CD14-positive monocyte (primary cell): ENCODE results near the gene CACHD1. TPM values are rescaled to one million over a fixed set of nuclear protein-coding genes. Genes with fewer than 3 reads are reported as not detected.

Source experiments
- DNase-seq, 3 donors: peaks; one replicate each; pipeline ENCODE4 v3.0.0-alpha.2; 2011 to 2022
- H2AFZ ChIP-seq: 2 replicates; pipeline ENCODE4 v1.6.0; 2012; ENCODE audit warnings: mild to moderate bottlenecking, low read depth, low read length, inconsistent platforms; ENCODE audit not compliant: insufficient read depth, poor library complexity, severe bottlenecking
- H3K27ac ChIP-seq, 2 donors: 1 replicate in 1 of 2; 2 replicates in 1 of 2; pipeline ENCODE4 v1.5.1; 2012 to 2013; ENCODE audit warnings: low read length in 2 of 2, control low read depth in 1 of 2, inconsistent platforms in 1 of 2, low read depth in 1 of 2, mild to moderate bottlenecking in 1 of 2
- H3K27me3 ChIP-seq, 2 donors: one replicate each; pipeline versions ENCODE4 v1.6.0 to v1.6.1; 2011 to 2013; ENCODE audit warnings: low read length in 2 of 2; ENCODE audit not compliant: control insufficient read depth in 2 of 2, insufficient read depth in 2 of 2
- H3K36me3 ChIP-seq, 2 donors: replicated peaks in 1 of 2; 1 replicate in 1 of 2; 2 replicates in 1 of 2; pipeline versions ENCODE4 v1.5.1 to v1.6.1; 2012 to 2013; ENCODE audit warnings: low read length in 2 of 2, control low read depth in 1 of 2, inconsistent platforms in 1 of 2, mild to moderate bottlenecking in 1 of 2; ENCODE audit not compliant: insufficient read depth in 2 of 2, control insufficient read depth in 1 of 2
- H3K4me1 ChIP-seq, 2 donors: 1 replicate in 1 of 2; 2 replicates in 1 of 2; pipeline versions ENCODE4 v1.5.1 to v1.6.1; 2012 to 2013; ENCODE audit warnings: low read length in 2 of 2, control low read depth in 1 of 2, inconsistent platforms in 1 of 2, mild to moderate bottlenecking in 1 of 2, moderate library complexity in 1 of 2; ENCODE audit not compliant: insufficient read depth in 2 of 2, control insufficient read depth in 1 of 2
- H3K4me2 ChIP-seq: replicated peaks from 2 replicates; pipeline ENCODE3; 2012; ENCODE audit warnings: low read length, moderate library complexity, mild to moderate bottlenecking; ENCODE audit not compliant: poor library complexity, severe bottlenecking; ENCODE audit errors: extremely low read depth
- H3K4me3 ChIP-seq, 3 experiments: fragments of 200-600 bp in 1 of 3; sonication (generic) in 1 of 3; replicated peaks in 1 of 3; 1 replicate in 2 of 3; 2 replicates in 1 of 3; pipeline ENCODE4 v1.5.1; 2011 to 2013; ENCODE audit warnings: low read length in 3 of 3, mild to moderate bottlenecking in 3 of 3, control low read depth in 2 of 3, low read depth in 2 of 3, inconsistent platforms in 1 of 3, moderate library complexity in 1 of 3
- H3K79me2 ChIP-seq: 2 replicates; pipeline ENCODE4 v1.6.0; 2012; ENCODE audit warnings: mild to moderate bottlenecking, control low read depth, inconsistent platforms, low read length, moderate library complexity; ENCODE audit not compliant: insufficient read depth
- H3K9ac ChIP-seq: 2 replicates; pipeline ENCODE4 v1.6.0; 2017; ENCODE audit warnings: low read length, mild to moderate bottlenecking; ENCODE audit not compliant: insufficient read depth, poor library complexity, severe bottlenecking
- H3K9me3 ChIP-seq, 2 donors: replicated peaks in 1 of 2; 1 replicate in 1 of 2; 2 replicates in 1 of 2; pipeline versions ENCODE4 v1.5.1 to v1.6.1; 2012 to 2013; ENCODE audit warnings: low read length in 2 of 2, control low read depth in 1 of 2; ENCODE audit not compliant: control insufficient read depth in 1 of 2, insufficient read depth in 1 of 2
- H4K20me1 ChIP-seq: 2 replicates; pipeline ENCODE4 v1.6.0; 2012; ENCODE audit warnings: mild to moderate bottlenecking, low read length, control low read depth, moderate library complexity; ENCODE audit not compliant: insufficient read depth
- H3K27ac Mint-ChIP-seq, 7 donors: one replicate each; pipeline ENCODE4 v1.8.0; 2020; ENCODE audit warnings: mild to moderate bottlenecking in 7 of 7, mixed read lengths in 7 of 7, moderate library complexity in 6 of 7, inconsistent platforms in 2 of 7
- H3K27me3 Mint-ChIP-seq, 3 donors: one replicate each; pipeline ENCODE4 v1.8.0; 2021 to 2022; ENCODE audit warnings: low read depth in 3 of 3, mild to moderate bottlenecking in 3 of 3, mixed read lengths in 3 of 3, moderate library complexity in 3 of 3, inconsistent platforms in 1 of 3
- H3K36me3 Mint-ChIP-seq, 2 donors: one replicate each; pipeline ENCODE4 v1.8.0; 2020; ENCODE audit warnings: mixed read lengths in 2 of 2, inconsistent platforms in 1 of 2, mild to moderate bottlenecking in 1 of 2
- H3K4me1 Mint-ChIP-seq: one replicate; pipeline ENCODE4 v1.8.0; 2020; ENCODE audit warnings: mild to moderate bottlenecking, mixed read lengths
- H3K4me3 Mint-ChIP-seq, 2 donors: one replicate each; pipeline ENCODE4 v1.8.0; 2020; ENCODE audit warnings: mild to moderate bottlenecking in 2 of 2, mixed read lengths in 2 of 2, moderate library complexity in 1 of 2
- H3K9me3 Mint-ChIP-seq, 7 donors: one replicate each; pipeline ENCODE4 v1.8.0; 2020 to 2022; ENCODE audit warnings: mixed read lengths in 7 of 7, mild to moderate bottlenecking in 6 of 7, moderate library complexity in 6 of 7, inconsistent platforms in 2 of 7
- WGBS: methylation state at CpG from one replicate; pipeline ENCODE4 v1.1.5; 2013; ENCODE audit warnings: missing lambda C conversion rate; ENCODE audit not compliant: insufficient coverage; 5-methylcytosine and 5-hydroxymethylcytosine counted together
- intact Hi-C, 2 donors: fragments of 100-400 bp; cut with micrococcal nuclease; formaldehyde crosslinking; loops; one replicate each; pipeline versions ENCODE4 v1.15.0 to v1.15.1; 2023
- polyA plus RNA-seq, 3 donors: library from polyadenylated mRNA; depleted of rRNA in 1 of 3; unstranded in 2 of 3; stranded (reverse) in 1 of 3; fragments of 300-500 nt in 2 of 3; fragments of >200 nt in 1 of 3; fragmentation: Illumina TruSeq in 2 of 3; gene quantifications; 1 replicate in 2 of 3; 2 replicates in 1 of 3; pipeline ENCODE4 v1.2.3, GENCODE V29; 2012 to 2021
- TF ChIP-seq, protein P1 (sequence below): fragments of 200-600 bp; IDR thresholded peaks from one replicate; pipeline ENCODE4 v1.8.0; 2022; ENCODE audit warnings: antibody characterized with exemption, mild to moderate bottlenecking

Gene CACHD1
- polyA plus RNA-seq, 3 donors, result 0.12 TPM; not detected in 2

- Histone ChIP-seq H3K79me2 (no peaks in the 10 kb centered on the region), H3K4me1 (no peaks in the 10 kb centered on the region), H2AFZ (no peak overlapping the region), H3K27me3 (no peaks in the 10 kb centered on the region), H3K36me3 (no peaks in the 10 kb centered on the region), H3K9ac (no peak overlapping the region), H3K4me2 (no peak overlapping the region), H3K4me3 (no peak overlapping the region), H3K27ac (no peak overlapping the region), H4K20me1 (no peaks in the 10 kb centered on the region), H3K9me3 (no peaks in the 10 kb centered on the region)
- TF ChIP-seq, protein P1, sequence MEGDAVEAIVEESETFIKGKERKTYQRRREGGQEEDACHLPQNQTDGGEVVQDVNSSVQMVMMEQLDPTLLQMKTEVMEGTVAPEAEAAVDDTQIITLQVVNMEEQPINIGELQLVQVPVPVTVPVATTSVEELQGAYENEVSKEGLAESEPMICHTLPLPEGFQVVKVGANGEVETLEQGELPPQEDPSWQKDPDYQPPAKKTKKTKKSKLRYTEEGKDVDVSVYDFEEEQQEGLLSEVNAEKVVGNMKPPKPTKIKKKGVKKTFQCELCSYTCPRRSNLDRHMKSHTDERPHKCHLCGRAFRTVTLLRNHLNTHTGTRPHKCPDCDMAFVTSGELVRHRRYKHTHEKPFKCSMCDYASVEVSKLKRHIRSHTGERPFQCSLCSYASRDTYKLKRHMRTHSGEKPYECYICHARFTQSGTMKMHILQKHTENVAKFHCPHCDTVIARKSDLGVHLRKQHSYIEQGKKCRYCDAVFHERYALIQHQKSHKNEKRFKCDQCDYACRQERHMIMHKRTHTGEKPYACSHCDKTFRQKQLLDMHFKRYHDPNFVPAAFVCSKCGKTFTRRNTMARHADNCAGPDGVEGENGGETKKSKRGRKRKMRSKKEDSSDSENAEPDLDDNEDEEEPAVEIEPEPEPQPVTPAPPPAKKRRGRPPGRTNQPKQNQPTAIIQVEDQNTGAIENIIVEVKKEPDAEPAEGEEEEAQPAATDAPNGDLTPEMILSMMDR, result no peak
- intact Hi-C loops, result no loop called here
- Mint-ChIP-seq H3K27me3 (peaks cover 0 to 4% (median 1%) of the 10 kb centered on the region in 3 donors), H3K4me3 (no peak overlapping the region), H3K9me3 (no peaks in the 10 kb centered on the region), H3K36me3 (no peaks in the 10 kb centered on the region), H3K4me1 (no peaks in the 10 kb centered on the region), H3K27ac (no peak overlapping the region)
- WGBS, result no CpG with 5 or more reads among the region's 4 CpGs
- DNase-seq, result no peak
Measured at GRCh38 chr1:64498325-64498724, 28.4 kb downstream of the CACHD1 start.

GRCh38 chr1:64499011-64499410, 29.1 kb downstream of the CACHD1 start:
- intact Hi-C loops, result no loop called here
- H3K4me1 ChIP-seq, result no peaks in the 10 kb centered on the region
- H2AFZ ChIP-seq, result no peak overlapping the region
- no peak for DNase-seq
- H3K9me3 ChIP-seq, result no peaks in the 10 kb centered on the region
- no peaks in the 10 kb centered on the region for H4K20me1 ChIP-seq
- Mint-ChIP-seq H3K27me3 (peaks cover 0 to 6% (median 1%) of the 10 kb centered on the region in 3 donors), H3K27ac (no peak overlapping the region), H3K4me3 (no peak overlapping the region), H3K4me1 (no peaks in the 10 kb centered on the region), H3K9me3 (no peaks in the 10 kb centered on the region), H3K36me3 (no peaks in the 10 kb centered on the region)
- TF ChIP-seq, protein P1, result no peak
- H3K4me2 ChIP-seq, result no peak overlapping the region
- H3K79me2 ChIP-seq, result no peaks in the 10 kb centered on the region
- no peaks in the 10 kb centered on the region for H3K27me3 ChIP-seq
- no peak overlapping the region for H3K27ac ChIP-seq
- H3K4me3 ChIP-seq, result no peak overlapping the region
- 98% methylated on average over 5 of the region's 6 CpGs for WGBS
- H3K9ac ChIP-seq, result no peak overlapping the region
- no peaks in the 10 kb centered on the region for H3K36me3 ChIP-seq
